GM21423 (cell line): ENCODE data around the gene NECAP2.

Experiments used
- ATAC-seq: cut with Tn5 transposase; IDR thresholded peaks from one replicate; pipeline ENCODE4 v1.9.1; 2021; ENCODE audit warnings: mild to moderate bottlenecking, moderate library complexity; ENCODE audit not compliant: unreplicated experiment

The NECAP2 gene, protein sequence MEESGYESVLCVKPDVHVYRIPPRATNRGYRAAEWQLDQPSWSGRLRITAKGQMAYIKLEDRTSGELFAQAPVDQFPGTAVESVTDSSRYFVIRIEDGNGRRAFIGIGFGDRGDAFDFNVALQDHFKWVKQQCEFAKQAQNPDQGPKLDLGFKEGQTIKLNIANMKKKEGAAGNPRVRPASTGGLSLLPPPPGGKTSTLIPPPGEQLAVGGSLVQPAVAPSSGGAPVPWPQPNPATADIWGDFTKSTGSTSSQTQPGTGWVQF

DNA sequence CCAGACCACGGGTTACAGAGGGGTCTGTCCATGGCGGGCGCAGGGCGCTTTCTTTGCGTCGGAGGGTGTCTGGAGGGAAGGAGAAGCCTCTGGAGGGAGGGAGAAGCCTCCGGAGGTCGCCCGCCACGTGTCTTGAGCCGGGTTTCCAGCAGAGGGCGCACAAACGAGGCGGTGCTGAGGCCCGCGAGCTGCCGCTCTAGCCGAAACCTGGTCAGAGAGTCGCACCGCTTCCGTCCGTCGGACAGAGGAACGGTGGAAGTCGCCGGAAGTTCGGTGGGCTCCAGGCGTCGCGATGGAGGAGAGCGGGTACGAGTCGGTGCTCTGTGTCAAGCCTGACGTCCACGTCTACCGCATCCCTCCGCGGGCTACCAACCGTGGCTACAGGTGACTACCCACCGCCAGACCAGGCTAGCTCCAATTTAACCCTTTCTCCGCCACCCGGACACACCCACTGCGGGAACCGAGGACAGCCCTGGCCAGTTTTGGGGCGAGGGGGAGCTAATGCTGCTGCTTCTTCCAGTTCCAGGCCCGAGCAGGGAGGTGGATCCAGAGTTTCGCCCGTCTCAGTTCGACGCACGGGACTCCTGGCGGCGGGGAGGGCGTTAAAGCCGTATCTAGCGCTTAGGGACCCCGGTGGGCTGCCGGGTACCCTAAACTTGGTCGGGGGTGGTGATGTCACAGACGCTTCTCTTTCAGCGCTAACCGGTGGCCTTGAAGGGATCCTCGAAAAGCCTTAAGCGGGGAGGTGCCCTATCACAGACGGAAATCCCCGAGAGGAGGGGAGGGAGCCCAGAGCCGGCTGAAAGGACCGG, at the start of gene NECAP2:
Gene NECAP2 (plus strand): TSS at position 255 of the 812 bp plus-strand sequence. CDS start 38 bp downstream, at position 293.
- ATAC-seq = peak; percentile 83

GRCh38 chr1:16391411-16391810, 49.1 kb upstream of the NECAP2 start:
- ATAC-seq = no peak

GRCh38 chr1:16392740-16393569, 47.6 kb upstream of the NECAP2 start:
- no peak for ATAC-seq

- no peak for ATAC-seq
These were observed 46.7 kb upstream of the NECAP2 start for GRCh38 chr1:16393570-16394521.

DNA sequence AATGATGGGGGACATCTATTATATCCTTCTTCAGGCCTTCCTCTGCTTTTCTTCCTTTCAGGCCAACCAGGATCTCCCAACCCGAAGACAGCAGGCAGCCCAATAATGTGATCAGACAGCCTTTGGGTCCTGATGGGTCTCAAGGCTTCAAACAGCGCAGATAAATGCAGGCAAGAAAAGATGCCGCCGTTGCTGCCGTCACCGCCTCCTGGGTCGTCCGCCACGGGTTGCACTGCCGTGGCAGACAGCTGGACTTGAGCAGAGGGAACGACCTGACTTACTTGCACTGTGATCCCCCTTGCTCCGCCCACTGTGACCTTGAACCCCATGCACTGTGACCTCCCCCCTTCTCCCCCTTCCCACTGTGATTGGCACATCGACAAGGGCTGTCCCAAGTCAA, 45.5 kb upstream of the NECAP2 start:
- no peak for ATAC-seq

GRCh38 chr1:16396591-16396990, 43.9 kb upstream of the NECAP2 start:
- ATAC-seq = no peak

DNA sequence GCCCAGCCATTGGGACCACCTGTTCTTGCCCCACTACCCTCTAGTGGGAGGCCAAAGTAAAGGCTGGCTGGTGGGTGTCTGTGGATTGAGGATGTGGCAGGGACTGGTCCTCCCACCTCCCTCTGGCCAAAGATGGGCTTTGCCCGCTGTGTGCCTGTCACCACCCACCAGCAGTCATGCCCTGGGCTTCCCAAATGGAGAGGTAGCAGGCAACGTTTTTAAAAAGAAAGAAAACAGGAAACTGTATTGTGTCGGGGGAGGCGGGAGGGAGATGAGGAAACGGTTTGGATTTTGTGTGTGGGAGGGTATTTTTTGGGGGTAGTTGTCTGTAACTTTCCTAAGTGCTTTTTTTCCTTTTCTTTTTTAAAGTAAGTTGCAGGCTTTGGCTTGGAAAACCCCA, 43.4 kb upstream of the NECAP2 start:
- no peak for ATAC-seq

DNA sequence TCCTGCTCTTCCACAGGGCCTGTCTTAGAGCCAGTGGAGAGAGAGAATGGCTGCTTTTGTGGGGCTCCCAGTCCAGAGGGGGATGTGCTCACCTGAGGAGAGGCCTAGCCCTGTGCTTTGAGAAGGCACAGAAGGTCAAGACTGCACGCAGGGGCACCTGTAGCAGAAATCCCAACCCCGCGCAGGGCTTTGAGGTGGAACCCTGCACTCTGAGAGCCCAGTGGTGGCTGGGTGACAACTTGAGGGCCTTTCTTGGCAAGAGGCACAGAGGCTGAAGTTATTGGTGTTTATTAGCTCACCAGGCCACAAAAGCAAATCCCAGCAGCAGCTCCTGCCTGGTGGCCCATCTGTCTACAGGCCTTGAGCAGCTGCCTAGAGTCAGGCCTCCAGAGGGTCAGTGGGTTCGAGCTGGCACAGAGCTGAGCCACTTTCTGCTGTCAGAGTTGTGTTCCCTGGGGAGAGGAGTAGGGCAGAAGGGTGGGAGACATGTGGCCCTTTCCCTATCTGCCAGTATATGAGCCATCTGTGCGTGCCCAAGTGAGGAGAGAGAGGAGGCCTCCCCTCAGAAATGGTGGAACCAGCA, 42.1 kb upstream of the NECAP2 start:
- no peak for ATAC-seq

- no peak for ATAC-seq
These were observed 37.8 kb upstream of the NECAP2 start for GRCh38 chr1:16402742-16403141.

- ATAC-seq = no peak
These were observed 35.1 kb upstream of the NECAP2 start for GRCh38 chr1:16405441-16405840.

DNA sequence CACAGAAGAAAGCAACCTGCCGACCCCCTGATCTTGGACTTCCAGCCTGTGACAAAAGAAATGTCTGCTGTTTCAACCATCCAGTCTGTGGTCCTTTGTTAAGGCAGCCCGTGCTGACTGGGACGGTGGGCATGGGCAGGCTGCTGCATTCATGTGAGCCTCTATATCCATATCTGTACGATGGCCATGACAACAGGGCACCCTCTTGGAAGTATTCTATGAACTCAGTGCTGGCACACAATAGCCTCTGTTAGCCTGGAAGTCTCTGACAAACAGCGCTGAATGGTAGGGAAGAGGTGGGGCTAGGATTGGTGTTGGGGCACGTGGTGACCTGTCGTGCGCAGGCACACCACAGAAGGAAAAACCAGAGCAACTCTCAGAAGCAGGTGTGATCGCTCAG, 33.7 kb upstream of the NECAP2 start:
- no peak for ATAC-seq

DNA sequence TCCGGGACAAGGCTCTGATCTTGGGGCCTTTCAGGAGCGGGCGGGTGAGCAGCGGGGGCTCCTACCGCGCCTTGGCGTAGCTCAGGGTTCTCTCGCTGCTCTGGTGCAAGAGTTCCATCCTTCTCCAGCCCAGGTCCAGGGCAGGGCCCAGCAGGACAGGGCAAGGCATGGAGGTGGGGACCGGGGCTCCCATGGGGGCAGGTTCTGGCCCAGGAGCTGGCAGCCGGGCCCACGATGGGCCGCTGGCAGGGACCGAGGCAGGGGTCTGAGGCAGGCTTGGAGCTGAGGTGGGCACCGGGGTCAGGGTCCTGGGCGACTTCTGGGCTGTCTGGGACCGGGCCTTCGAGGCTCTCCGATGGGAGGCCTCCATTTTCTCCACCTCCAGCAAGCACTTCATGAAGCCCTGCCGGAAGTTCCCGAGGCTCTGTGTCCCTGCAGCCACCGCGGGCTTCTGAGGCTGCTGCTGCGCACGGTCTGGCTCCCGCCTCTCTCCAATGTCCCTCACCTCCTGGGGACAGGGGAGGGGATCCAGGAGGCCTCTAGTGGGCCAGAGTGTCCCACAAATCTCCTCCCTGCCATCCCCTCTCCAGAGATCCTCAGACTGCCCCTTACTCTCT, 30.9 kb upstream of the NECAP2 start:
- ATAC-seq = no peak

- no peak for ATAC-seq
These were observed 29.7 kb upstream of the NECAP2 start for GRCh38 chr1:16410803-16411202.

GRCh38 chr1:16413191-16413590, 27.3 kb upstream of the NECAP2 start:
- no peak for ATAC-seq

GRCh38 chr1:16418823-16419425, 21.6 kb upstream of the NECAP2 start:
- ATAC-seq = no peak

- ATAC-seq = peak; percentile 92
These were observed 20.0 kb upstream of the NECAP2 start for GRCh38 chr1:16420424-16421118.

- ATAC-seq = peak; percentile 10
These were observed 19.3 kb upstream of the NECAP2 start for GRCh38 chr1:16421201-16421600.

- no peak for ATAC-seq
These were observed 18.5 kb upstream of the NECAP2 start for GRCh38 chr1:16422041-16422440.
